Measurements from ENCODE around the gene TMBIM1. TPM values are rescaled to one million over a fixed set of nuclear protein-coding genes. Genes with fewer than 3 reads are reported as not detected.

The TMBIM1 gene
- total RNA-seq, 4 donors from 2014 or later = 131 to 238 (median 197) TPM

- Histone ChIP-seq H3K27me3 (no peaks in the 10 kb centered on the region), H3K4me3 (peak overlapping the region; percentile 50 to 63 (median 54)), H3K4me1 (peaks cover 88 to 100% (median 98%) of the 10 kb centered on the region in 4 donors), H3K36me3 (peaks cover 0 to 17% (median 9%) of the 10 kb centered on the region in 4 donors), H3K9me3 (no peaks in the 10 kb centered on the region), H3K27ac (replicated peaks in 1 of 4) (peak overlapping the region; percentile 93 to 100 (median 96))
- TF ChIP-seq POLR2AphosphoS5 (IDR thresholded peaks at IDR 0.05) (peak; percentile 80 to 89), EP300 (IDR thresholded peaks at IDR 0.05) (no peak), CTCF (IDR thresholded peaks at IDR 0.05) (peak in 1 of 3 experiments; percentile 13), POLR2A (IDR thresholded peaks at IDR 0.05; ENCODE audit: low read depth) (peak; percentile 36)
- 4% methylated on average over 9 of the region's 11 CpGs for WGBS
- intact Hi-C loops (cut with DNase I) = loop anchor here (10.0 kb wide), 1 partner anchor 278 kb away; the partner anchor contains the start of genes CNOT9 and USP37
- DNase-seq (ENCODE audit: extremely low spot score) = peak; percentile 99
Observed at GRCh38 chr2:218286570-218287459, 5.5 kb downstream of the TMBIM1 start.

GRCh38 chr2:218285604-218286003 is 6.7 kb downstream of the TMBIM1 start:
- peaks cover 87 to 97% (median 96%) of the 10 kb centered on the region in 4 donors for H3K4me1 ChIP-seq
- WGBS = 16% methylated on average over 5 of the region's 6 CpGs
- peak overlapping the region; percentile 93 to 100 (median 96) for H3K27ac ChIP-seq (replicated peaks in 1 of 4)
- no peaks in the 10 kb centered on the region for H3K27me3 ChIP-seq
- H3K4me3 ChIP-seq = peak overlapping the region; percentile 50 to 63 (median 54)
- intact Hi-C loops (cut with DNase I) = loop anchor here (10.0 kb wide), 1 partner anchor 279 kb away; the partner anchor contains the start of genes CNOT9 and USP37
- DNase-seq (ENCODE audit: extremely low spot score) = no peak
- H3K36me3 ChIP-seq = peaks cover 8 to 29% (median 21%) of the 10 kb centered on the region in 4 donors
- TF ChIP-seq EP300 (IDR thresholded peaks at IDR 0.05) (no peak), POLR2AphosphoS5 (IDR thresholded peaks at IDR 0.05) (peak in 1 of 2 donors; percentile 37)
- H3K9me3 ChIP-seq = no peaks in the 10 kb centered on the region

- WGBS = 48% methylated on average over 14 of the region's 16 CpGs
- intact Hi-C loops (cut with DNase I) = loop anchor here (10.0 kb wide), 1 partner anchor 281 kb away; the partner anchor contains the start of genes CNOT9 and USP37
- peaks cover 20 to 43% (median 35%) of the 10 kb centered on the region in 4 donors for H3K36me3 ChIP-seq
Observed at GRCh38 chr2:218284106-218284811, 8.0 kb downstream of the TMBIM1 start.

GRCh38 chr2:218282173-218282991 is 9.9 kb downstream of the TMBIM1 start:
- peaks cover 38 to 61% (median 54%) of the 10 kb centered on the region in 4 donors for H3K36me3 ChIP-seq
- H3K9me3 ChIP-seq = no peaks in the 10 kb centered on the region
- no peaks in the 10 kb centered on the region for H3K27me3 ChIP-seq
- peaks cover 56 to 72% (median 66%) of the 10 kb centered on the region in 4 donors for H3K4me1 ChIP-seq
- 60% methylated on average over 17 of the region's 17 CpGs for WGBS
- H3K27ac ChIP-seq (replicated peaks in 1 of 4) = peak overlapping the region; percentile 93 to 100 (median 96)
- peak overlapping the region in 2 of 4 donors; percentile 16 to 27 for H3K4me3 ChIP-seq
- intact Hi-C loops (cut with DNase I) = loop anchor here (10.0 kb wide), 1 partner anchor 282 kb away; the partner anchor contains the start of genes CNOT9 and USP37
- TF ChIP-seq EP300 (IDR thresholded peaks at IDR 0.05) (no peak), POLR2A (IDR thresholded peaks at IDR 0.05; ENCODE audit: low read depth) (no peak), CTCF (IDR thresholded peaks at IDR 0.05) (no peak), POLR2AphosphoS5 (IDR thresholded peaks at IDR 0.05) (peak; percentile 10 to 41)
- no peak for DNase-seq (ENCODE audit: extremely low spot score)

More at GRCh38 chr2:218284106-218284811, 8.0 kb downstream of the TMBIM1 start:
- no peaks in the 10 kb centered on the region for H3K9me3 ChIP-seq
- peak overlapping the region in 3 of 4 donors; percentile 10 to 43 (median 28) for H3K4me3 ChIP-seq
- no peak for DNase-seq (ENCODE audit: extremely low spot score)
- H3K27me3 ChIP-seq = no peaks in the 10 kb centered on the region
- H3K4me1 ChIP-seq = peaks cover 73 to 90% (median 84%) of the 10 kb centered on the region in 4 donors
- peak; percentile 34 to 49 for TF ChIP-seq POLR2AphosphoS5 (IDR thresholded peaks at IDR 0.05)
- no peak for TF ChIP-seq POLR2A (IDR thresholded peaks at IDR 0.05; ENCODE audit: low read depth)
- H3K27ac ChIP-seq (replicated peaks in 1 of 4) = peak overlapping the region; percentile 93 to 100 (median 96)

GRCh38 chr2:218281449-218281848 is 10.9 kb downstream of the TMBIM1 start:
- intact Hi-C loops (cut with DNase I) = loop anchor here (10.0 kb wide), 1 partner anchor 283 kb away; the partner anchor contains the start of genes CNOT9 and USP37
- no peak for DNase-seq (ENCODE audit: extremely low spot score)
- Histone ChIP-seq H3K4me1 (peaks cover 53 to 62% (median 56%) of the 10 kb centered on the region in 4 donors), H3K9me3 (no peaks in the 10 kb centered on the region), H3K36me3 (peaks cover 47 to 71% (median 63%) of the 10 kb centered on the region in 4 donors), H3K4me3 (no peak overlapping the region), H3K27me3 (no peaks in the 10 kb centered on the region), H3K27ac (replicated peaks in 1 of 4) (peak overlapping the region; percentile 93 to 100 (median 96))
- no peak for TF ChIP-seq CTCF (IDR thresholded peaks at IDR 0.05)
- TF ChIP-seq EP300 (IDR thresholded peaks at IDR 0.05) = no peak
- no peak for TF ChIP-seq POLR2A (IDR thresholded peaks at IDR 0.05; ENCODE audit: low read depth)
- no peak for TF ChIP-seq POLR2AphosphoS5 (IDR thresholded peaks at IDR 0.05)
- WGBS = 60% methylated on average over 3 of the region's 3 CpGs

Measured in esophagus muscularis mucosa (tissue), 4 donors.